ENCODE results near the gene UMODL1.

Gene UMODL1

GRCh38 chr21:42095581-42095980, 24.5 kb downstream of the UMODL1 start:
- peaks cover 36% of the 10 kb centered on the region for H3K27me3 Mint-ChIP-seq (ENCODE audit: low read depth, poor library complexity)
- no peak overlapping the region for H3K27ac Mint-ChIP-seq
- peaks cover 5% of the 10 kb centered on the region for H3K36me3 Mint-ChIP-seq (ENCODE audit: low read depth)
- TF ChIP-seq CTCF (IDR thresholded peaks at IDR 0.05): no peak
- no peak overlapping the region for H3K4me3 Mint-ChIP-seq
- H3K9me3 Mint-ChIP-seq: peaks cover 20% of the 10 kb centered on the region
- peaks cover 34% of the 10 kb centered on the region for H3K4me1 Mint-ChIP-seq
- no peak for DNase-seq

- Mint-ChIP-seq H3K4me3 (no peak overlapping the region), H3K36me3 (ENCODE audit: low read depth) (peaks cover 5% of the 10 kb centered on the region), H3K27me3 (ENCODE audit: low read depth, poor library complexity) (peaks cover 28% of the 10 kb centered on the region), H3K27ac (no peak overlapping the region), H3K4me1 (peaks cover 30% of the 10 kb centered on the region), H3K9me3 (peaks cover 20% of the 10 kb centered on the region)
- DNase-seq: no peak
- TF ChIP-seq CTCF (IDR thresholded peaks at IDR 0.05): no peak
Measured at GRCh38 chr21:42096566-42096965, 25.4 kb downstream of the UMODL1 start.

- H3K4me1 Mint-ChIP-seq: peaks cover 31% of the 10 kb centered on the region
Measured at GRCh38 chr21:42097274-42097673, 26.2 kb downstream of the UMODL1 start.

GRCh38 chr21:42097860-42098454, 26.8 kb downstream of the UMODL1 start:
- Mint-ChIP-seq H3K4me1 (peaks cover 29% of the 10 kb centered on the region), H3K27me3 (ENCODE audit: low read depth, poor library complexity) (peaks cover 14% of the 10 kb centered on the region), H3K36me3 (ENCODE audit: low read depth) (peaks cover 5% of the 10 kb centered on the region), H3K27ac (no peak overlapping the region), H3K9me3 (peaks cover 20% of the 10 kb centered on the region), H3K4me3 (no peak overlapping the region)
- TF ChIP-seq CTCF (IDR thresholded peaks at IDR 0.05): no peak
- no peak for DNase-seq

More at GRCh38 chr21:42097274-42097673, 26.2 kb downstream of the UMODL1 start:
- Mint-ChIP-seq H3K36me3 (ENCODE audit: low read depth) (peaks cover 5% of the 10 kb centered on the region), H3K4me3 (no peak overlapping the region), H3K27me3 (ENCODE audit: low read depth, poor library complexity) (peaks cover 21% of the 10 kb centered on the region), H3K27ac (peak overlapping the region; percentile 13), H3K9me3 (peaks cover 20% of the 10 kb centered on the region)
- no peak for TF ChIP-seq CTCF (IDR thresholded peaks at IDR 0.05)
- DNase-seq: no peak

GRCh38 chr21:42098957-42099505, 27.9 kb downstream of the UMODL1 start:
- peaks cover 5% of the 10 kb centered on the region for H3K36me3 Mint-ChIP-seq (ENCODE audit: low read depth)
- peaks cover 37% of the 10 kb centered on the region for H3K4me1 Mint-ChIP-seq
- H3K9me3 Mint-ChIP-seq: peaks cover 15% of the 10 kb centered on the region
- peaks cover 14% of the 10 kb centered on the region for H3K27me3 Mint-ChIP-seq (ENCODE audit: low read depth, poor library complexity)
- no peak overlapping the region for H3K4me3 Mint-ChIP-seq
- no peak for DNase-seq
- TF ChIP-seq CTCF (IDR thresholded peaks at IDR 0.05): no peak
- H3K27ac Mint-ChIP-seq: no peak overlapping the region

GRCh38 chr21:42101246-42101645, 30.1 kb downstream of the UMODL1 start:
- no peak for TF ChIP-seq CTCF (IDR thresholded peaks at IDR 0.05)
- no peak for DNase-seq
- no peaks in the 10 kb centered on the region for H3K9me3 Mint-ChIP-seq
- no peaks in the 10 kb centered on the region for H3K36me3 Mint-ChIP-seq (ENCODE audit: low read depth)
- H3K4me3 Mint-ChIP-seq: no peak overlapping the region
- H3K4me1 Mint-ChIP-seq: peaks cover 46% of the 10 kb centered on the region
- no peak overlapping the region for H3K27ac Mint-ChIP-seq
- peaks cover 14% of the 10 kb centered on the region for H3K27me3 Mint-ChIP-seq (ENCODE audit: low read depth, poor library complexity)
